WTC11 (cell line): ENCODE results near the gene RNF17. TPM values are rescaled to one million over a fixed set of nuclear protein-coding genes. Genes with fewer than 3 reads are reported as not detected.

Experiments used
- ATAC-seq: fragments of 200-7000 bp; cut with Tn5 transposase; 2 replicates; pipeline ENCODE4 v1.10.0; 2021; ENCODE audit warnings: mild to moderate bottlenecking, moderate library complexity
- CTCF ChIA-PET: fragments of 300-600 bp; sonication (Branson Sonifier 250); formaldehyde crosslinking; loops from one replicate; lab custom pipeline; 2021; ENCODE audit warnings: antibody characterized with exemption; lab: Charles Lee
- POLR2A ChIA-PET: fragments of 350-600 bp; sonication (Branson Sonifier 250); formaldehyde crosslinking; loops from one replicate; lab custom pipeline; 2021; ENCODE audit warnings: antibody characterized with exemption; lab: Charles Lee
- DNase-seq: peaks from one replicate; pipeline ENCODE4 v3.0.0; 2021; ENCODE audit warnings: low spot score
- H3K27ac Mint-ChIP-seq: 2 replicates; pipeline ENCODE4 v1.8.0; 2021; ENCODE audit warnings: mixed read lengths
- H3K27me3 Mint-ChIP-seq: 2 replicates; pipeline ENCODE4 v1.8.0; 2021; ENCODE audit warnings: low read depth, mild to moderate bottlenecking, moderate library complexity, mixed read lengths
- H3K36me3 Mint-ChIP-seq: 2 replicates; pipeline ENCODE4 v1.8.0; 2021; ENCODE audit warnings: mixed read lengths
- H3K4me1 Mint-ChIP-seq: 2 replicates; pipeline ENCODE4 v1.8.0; 2022; ENCODE audit warnings: mixed read lengths
- H3K4me3 Mint-ChIP-seq: 2 replicates; pipeline ENCODE4 v1.8.0; 2021; ENCODE audit warnings: mild to moderate bottlenecking, moderate library complexity, mixed read lengths
- H3K9me3 Mint-ChIP-seq: 2 replicates; pipeline ENCODE4 v1.8.0; 2021; ENCODE audit warnings: mixed read lengths
- ATF1 ChIP-seq: sonication (generic); formaldehyde crosslinking; IDR thresholded peaks from 2 replicates; pipeline ENCODE4 v1.8.1; 2023; ENCODE audit warnings: mild to moderate bottlenecking, moderate library complexity, missing genetic modification reagents
- CBFB ChIP-seq: sonication (generic); formaldehyde crosslinking; IDR thresholded peaks from 2 replicates; pipeline ENCODE4 v1.8.1; 2022; ENCODE audit warnings: mild to moderate bottlenecking, low read depth, missing genetic modification reagents
- CREM ChIP-seq: sonication (generic); formaldehyde crosslinking; IDR thresholded peaks from 2 replicates; pipeline ENCODE4 v1.8.1; 2022; ENCODE audit warnings: mild to moderate bottlenecking, missing genetic modification reagents, moderate library complexity
- E2F5 ChIP-seq: sonication (generic); formaldehyde crosslinking; IDR thresholded peaks from 2 replicates; pipeline ENCODE4 v1.8.1; 2022; ENCODE audit warnings: mild to moderate bottlenecking, moderate library complexity, missing genetic modification reagents
- EMX1 ChIP-seq: fragments of 250-450 bp; sonication (Bioruptor Pico); IDR thresholded peaks from 2 replicates; pipeline ENCODE4 v1.8.0; 2021; ENCODE audit warnings: mild to moderate bottlenecking
- ESRRA ChIP-seq: sonication (generic); formaldehyde crosslinking; IDR thresholded peaks from 2 replicates; pipeline ENCODE4 v1.8.1; 2022; ENCODE audit warnings: mild to moderate bottlenecking, missing genetic modification reagents, borderline replicate concordance
- GRHL2 ChIP-seq: fragments of 250-450 bp; sonication (Bioruptor Pico); IDR thresholded peaks from 2 replicates; pipeline ENCODE4 v1.8.0; 2022; ENCODE audit warnings: mild to moderate bottlenecking, moderate library complexity; ENCODE audit not compliant: insufficient replicate concordance, severe bottlenecking
- HMGA2 ChIP-seq: fragments of 250-450 bp; sonication (Bioruptor Pico); IDR thresholded peaks from 2 replicates; pipeline ENCODE4 v1.4.0; 2021; ENCODE audit warnings: mild to moderate bottlenecking, moderate library complexity
- NR3C1 ChIP-seq: sonication (generic); formaldehyde crosslinking; conservative IDR thresholded peaks from 2 replicates; pipeline ENCODE4 v1.8.1; 2023; ENCODE audit warnings: low read depth, mild to moderate bottlenecking, missing genetic modification reagents
- OVOL2 ChIP-seq: fragments of 250-450 bp; sonication (Bioruptor Pico); IDR thresholded peaks from 2 replicates; pipeline ENCODE4 v1.9.0; 2021; ENCODE audit warnings: mild to moderate bottlenecking, borderline replicate concordance
- SMAD4 ChIP-seq: sonication (generic); formaldehyde crosslinking; IDR thresholded peaks from 2 replicates; pipeline ENCODE4 v1.8.0; 2022; ENCODE audit warnings: mild to moderate bottlenecking, missing genetic modification reagents
- SP1 ChIP-seq: sonication (generic); formaldehyde crosslinking; conservative IDR thresholded peaks from 2 replicates; pipeline ENCODE4 v1.8.1; 2022; ENCODE audit warnings: missing genetic modification reagents
- TEAD1 ChIP-seq: sonication (generic); formaldehyde crosslinking; IDR thresholded peaks from 2 replicates; pipeline ENCODE4 v1.8.0; 2022; ENCODE audit warnings: mild to moderate bottlenecking, missing genetic modification reagents
- ZNF219 ChIP-seq: sonication (generic); formaldehyde crosslinking; IDR thresholded peaks from 2 replicates; pipeline ENCODE4 v1.8.0; 2023; ENCODE audit warnings: missing genetic modification reagents, mild to moderate bottlenecking, borderline replicate concordance
- ZNF232 ChIP-seq: sonication (generic); formaldehyde crosslinking; IDR thresholded peaks from 2 replicates; pipeline ENCODE4 v1.8.0; 2022; ENCODE audit warnings: mild to moderate bottlenecking, missing genetic modification reagents
- ZNF263 ChIP-seq: sonication (generic); formaldehyde crosslinking; IDR thresholded peaks from 2 replicates; pipeline ENCODE4 v1.8.1; 2022; ENCODE audit warnings: low read depth, mild to moderate bottlenecking, moderate library complexity, missing genetic modification reagents
- ZNF281 ChIP-seq: sonication (generic); formaldehyde crosslinking; IDR thresholded peaks from 2 replicates; pipeline ENCODE4 v1.8.0; 2023; ENCODE audit warnings: mild to moderate bottlenecking, missing genetic modification reagents
- ZNF512 ChIP-seq: sonication (generic); formaldehyde crosslinking; IDR thresholded peaks from 2 replicates; pipeline ENCODE4 v1.8.1; 2022; ENCODE audit warnings: missing genetic modification reagents, borderline replicate concordance
- ZNF671 ChIP-seq: fragments of 250-450 bp; sonication (Bioruptor Pico); IDR thresholded peaks from 2 replicates; pipeline ENCODE4 v1.8.0; 2021; ENCODE audit warnings: mild to moderate bottlenecking
- total RNA-seq: library from RNA; stranded (reverse); gene quantifications from 3 replicates; pipeline ENCODE4 v1.2.3, GENCODE V29; 2021
- TF ChIP-seq, protein P1 (sequence below): sonication (generic); formaldehyde crosslinking; IDR thresholded peaks from 2 replicates; pipeline ENCODE4 v1.8.0; 2023; ENCODE audit warnings: missing genetic modification reagents, mild to moderate bottlenecking, borderline replicate concordance
- TF ChIP-seq, protein P2 (sequence below): fragments of 250-450 bp; sonication (Bioruptor Pico); IDR thresholded peaks from 2 replicates; pipeline ENCODE4 v1.9.0; 2021; ENCODE audit warnings: mild to moderate bottlenecking

The RNF17 gene
- total RNA-seq, 1 experiment from 2014 or later = not detected

DNA sequence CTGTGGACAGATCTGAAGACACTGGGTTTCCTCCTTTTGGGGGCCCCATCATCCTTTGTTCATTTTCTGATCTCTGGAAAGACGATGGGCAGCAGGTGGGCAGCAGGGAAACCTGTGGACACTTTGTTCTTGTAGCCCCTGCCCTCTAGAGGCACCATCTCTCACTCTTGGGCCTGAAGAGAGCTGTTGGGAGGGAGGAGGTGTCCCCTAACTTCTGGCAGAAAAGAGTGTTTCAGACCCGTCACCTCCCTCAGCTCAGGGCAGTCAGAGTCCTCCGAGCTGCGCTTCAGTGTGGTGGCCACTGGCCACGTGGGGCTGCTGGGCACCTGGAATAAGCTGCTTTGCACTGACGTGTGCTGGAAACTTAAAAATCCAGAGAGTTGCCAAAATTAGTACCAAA is 26.9 kb upstream of the RNF17 start:
- Mint-ChIP-seq H3K27ac (no peak overlapping the region), H3K9me3 (peaks cover 8% of the 10 kb centered on the region), H3K4me1 (peaks cover 3% of the 10 kb centered on the region), H3K27me3 (no peaks in the 10 kb centered on the region), H3K36me3 (no peaks in the 10 kb centered on the region), H3K4me3 (no peak overlapping the region)
- ChIA-PET POLR2A (no interaction called here), CTCF (interaction anchor here (0.6 to 1.9 kb wide), 8 partner anchors 9 to 258 kb away, joined by 3 to 12 read pairs (median 4); no protein-coding TSS in a partner anchor)
- DNase-seq (peak; percentile 30), ATAC-seq (peak; percentile 83)
- TF ChIP-seq TEAD1 (CRISPR knock-in tag) (no peak), ESRRA (no peak), ATF1 (CRISPR knock-in tag) (no peak), E2F5 (no peak), ZNF281 (CRISPR knock-in tag) (no peak), ZNF671 (CRISPR knock-in tag) (no peak), GRHL2 (CRISPR knock-in tag) (no peak), CREM (CRISPR knock-in tag) (no peak), NR3C1 (CRISPR knock-in tag) (no peak), ZNF512 (CRISPR knock-in tag) (no peak)
- TF ChIP-seq, protein P1, sequence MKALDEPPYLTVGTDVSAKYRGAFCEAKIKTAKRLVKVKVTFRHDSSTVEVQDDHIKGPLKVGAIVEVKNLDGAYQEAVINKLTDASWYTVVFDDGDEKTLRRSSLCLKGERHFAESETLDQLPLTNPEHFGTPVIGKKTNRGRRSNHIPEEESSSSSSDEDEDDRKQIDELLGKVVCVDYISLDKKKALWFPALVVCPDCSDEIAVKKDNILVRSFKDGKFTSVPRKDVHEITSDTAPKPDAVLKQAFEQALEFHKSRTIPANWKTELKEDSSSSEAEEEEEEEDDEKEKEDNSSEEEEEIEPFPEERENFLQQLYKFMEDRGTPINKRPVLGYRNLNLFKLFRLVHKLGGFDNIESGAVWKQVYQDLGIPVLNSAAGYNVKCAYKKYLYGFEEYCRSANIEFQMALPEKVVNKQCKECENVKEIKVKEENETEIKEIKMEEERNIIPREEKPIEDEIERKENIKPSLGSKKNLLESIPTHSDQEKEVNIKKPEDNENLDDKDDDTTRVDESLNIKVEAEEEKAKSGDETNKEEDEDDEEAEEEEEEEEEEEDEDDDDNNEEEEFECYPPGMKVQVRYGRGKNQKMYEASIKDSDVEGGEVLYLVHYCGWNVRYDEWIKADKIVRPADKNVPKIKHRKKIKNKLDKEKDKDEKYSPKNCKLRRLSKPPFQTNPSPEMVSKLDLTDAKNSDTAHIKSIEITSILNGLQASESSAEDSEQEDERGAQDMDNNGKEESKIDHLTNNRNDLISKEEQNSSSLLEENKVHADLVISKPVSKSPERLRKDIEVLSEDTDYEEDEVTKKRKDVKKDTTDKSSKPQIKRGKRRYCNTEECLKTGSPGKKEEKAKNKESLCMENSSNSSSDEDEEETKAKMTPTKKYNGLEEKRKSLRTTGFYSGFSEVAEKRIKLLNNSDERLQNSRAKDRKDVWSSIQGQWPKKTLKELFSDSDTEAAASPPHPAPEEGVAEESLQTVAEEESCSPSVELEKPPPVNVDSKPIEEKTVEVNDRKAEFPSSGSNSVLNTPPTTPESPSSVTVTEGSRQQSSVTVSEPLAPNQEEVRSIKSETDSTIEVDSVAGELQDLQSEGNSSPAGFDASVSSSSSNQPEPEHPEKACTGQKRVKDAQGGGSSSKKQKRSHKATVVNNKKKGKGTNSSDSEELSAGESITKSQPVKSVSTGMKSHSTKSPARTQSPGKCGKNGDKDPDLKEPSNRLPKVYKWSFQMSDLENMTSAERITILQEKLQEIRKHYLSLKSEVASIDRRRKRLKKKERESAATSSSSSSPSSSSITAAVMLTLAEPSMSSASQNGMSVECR (CRISPR knock-in tag) = no peak
- TF ChIP-seq, protein P2, sequence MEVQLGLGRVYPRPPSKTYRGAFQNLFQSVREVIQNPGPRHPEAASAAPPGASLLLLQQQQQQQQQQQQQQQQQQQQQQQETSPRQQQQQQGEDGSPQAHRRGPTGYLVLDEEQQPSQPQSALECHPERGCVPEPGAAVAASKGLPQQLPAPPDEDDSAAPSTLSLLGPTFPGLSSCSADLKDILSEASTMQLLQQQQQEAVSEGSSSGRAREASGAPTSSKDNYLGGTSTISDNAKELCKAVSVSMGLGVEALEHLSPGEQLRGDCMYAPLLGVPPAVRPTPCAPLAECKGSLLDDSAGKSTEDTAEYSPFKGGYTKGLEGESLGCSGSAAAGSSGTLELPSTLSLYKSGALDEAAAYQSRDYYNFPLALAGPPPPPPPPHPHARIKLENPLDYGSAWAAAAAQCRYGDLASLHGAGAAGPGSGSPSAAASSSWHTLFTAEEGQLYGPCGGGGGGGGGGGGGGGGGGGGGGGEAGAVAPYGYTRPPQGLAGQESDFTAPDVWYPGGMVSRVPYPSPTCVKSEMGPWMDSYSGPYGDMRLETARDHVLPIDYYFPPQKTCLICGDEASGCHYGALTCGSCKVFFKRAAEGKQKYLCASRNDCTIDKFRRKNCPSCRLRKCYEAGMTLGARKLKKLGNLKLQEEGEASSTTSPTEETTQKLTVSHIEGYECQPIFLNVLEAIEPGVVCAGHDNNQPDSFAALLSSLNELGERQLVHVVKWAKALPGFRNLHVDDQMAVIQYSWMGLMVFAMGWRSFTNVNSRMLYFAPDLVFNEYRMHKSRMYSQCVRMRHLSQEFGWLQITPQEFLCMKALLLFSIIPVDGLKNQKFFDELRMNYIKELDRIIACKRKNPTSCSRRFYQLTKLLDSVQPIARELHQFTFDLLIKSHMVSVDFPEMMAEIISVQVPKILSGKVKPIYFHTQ (CRISPR knock-in tag) = no peak

DNA sequence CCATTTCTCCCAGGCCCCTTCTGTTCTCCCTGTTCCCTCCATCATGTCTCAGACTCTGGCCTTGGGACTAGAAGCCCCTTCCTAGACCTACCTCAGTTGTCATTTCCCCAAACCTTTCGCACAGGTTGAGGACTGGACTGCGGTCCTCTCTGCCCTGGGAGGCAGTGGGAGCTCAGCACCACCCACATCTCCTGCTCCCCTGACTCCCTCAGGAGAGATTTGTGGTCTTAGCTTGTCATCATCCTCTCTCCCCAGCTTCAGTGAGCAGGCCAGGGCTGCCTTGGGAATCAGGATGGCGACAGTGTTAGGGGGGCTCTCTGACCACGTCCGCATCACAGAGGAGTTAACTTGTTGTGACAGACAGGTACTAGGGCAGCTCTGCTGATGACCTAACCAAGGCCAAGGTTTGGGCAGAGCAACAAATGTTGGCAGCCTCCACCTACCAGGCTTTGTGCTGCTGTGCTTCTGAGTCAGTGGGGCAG is 25.6 kb upstream of the RNF17 start:
- no peaks in the 10 kb centered on the region for H3K36me3 Mint-ChIP-seq
- H3K27ac Mint-ChIP-seq = no peak overlapping the region
- H3K27me3 Mint-ChIP-seq = peaks cover 10% of the 10 kb centered on the region
- no peak overlapping the region for H3K4me3 Mint-ChIP-seq
- DNase-seq (no peak), ATAC-seq (no peak)
- H3K9me3 Mint-ChIP-seq = no peaks in the 10 kb centered on the region
- ChIA-PET CTCF (no interaction called here), POLR2A (no interaction called here)
- peaks cover 10% of the 10 kb centered on the region for H3K4me1 Mint-ChIP-seq
- TF ChIP-seq ZNF263 (CRISPR knock-in tag) = no peak
- no peak for TF ChIP-seq ZNF219
- no peak for TF ChIP-seq OVOL2
- TF ChIP-seq ZNF281 (CRISPR knock-in tag) = no peak
- no peak for TF ChIP-seq EMX1 (CRISPR knock-in tag)
- no peak for TF ChIP-seq SMAD4
- no peak for TF ChIP-seq SP1 (CRISPR knock-in tag)
- TF ChIP-seq ZNF232 (CRISPR knock-in tag) = no peak
- TF ChIP-seq CREM (CRISPR knock-in tag) = no peak
- TF ChIP-seq CBFB (CRISPR knock-in tag) = no peak
- no peak for TF ChIP-seq HMGA2 (CRISPR knock-in tag)
